ENCODE measurements around the gene SCMH1. TPM values are rescaled to one million over a fixed set of nuclear protein-coding genes. Genes with fewer than 3 reads are reported as not detected.

SCMH1 gene
- total RNA-seq: 26.0 and 35.9 TPM in 2 replicates

GRCh38 chr1:41241749-41242341 lies at the start of gene SCMH1:
TSS of gene SCMH1 (minus strand) at chr1:41242306. CDS start at chr1:41186133, 56,173 bp downstream.

GRCh38 chr1:41021526-41022308 lies 220.4 kb downstream of the SCMH1 start, which contains the start of gene SLFNL1:
TSS of gene SLFNL1 (minus strand) at chr1:41021725. CDS start at chr1:41020660, 1,065 bp downstream.

GRCh38 chr1:40979241-40980067 lies 262.7 kb downstream of the SCMH1 start, which contains the start of gene CTPS1:
TSS of gene CTPS1 (plus strand) at chr1:40979696. CDS start at chr1:40983291, 3,595 bp downstream.

Other genes with a start within 250 kb of the SCMH1 start
- 0.65 and 1.2 TPM in 2 replicates for gene SLFNL1, start 220.6 kb downstream of the SCMH1 start, total RNA-seq
- gene FOXO6, start 119.1 kb upstream of the SCMH1 start, total RNA-seq: 0.12 TPM in 1 of 2 replicates, not detected in the other
- not detected in 2 replicates for gene EDN2, start 242.4 kb upstream of the SCMH1 start, total RNA-seq

All from hair follicle dermal papilla cell (primary cell).